HCT116 (cell line): ENCODE data around the gene CDK14. TPM values are rescaled to one million over a fixed set of nuclear protein-coding genes. Genes with fewer than 3 reads are reported as not detected.

Source experiments
- ATAC-seq: fragments of 200-7000 bp; cut with Tn5 transposase; 2 replicates; pipeline ENCODE4 v1.9.1; 2020; ENCODE audit warnings: mild to moderate bottlenecking, moderate library complexity
- BruUV-seq: library from RNA; stranded (reverse); fragments of 400-500 nt; replicated peaks from 2 replicates; lab custom pipeline; 2021; lab: Mats Ljungman, UMichigan
- CTCF ChIA-PET: fragments of 300-600 bp; sonication (Branson Sonifier 250); formaldehyde crosslinking; loops from one replicate; lab custom pipeline; 2021; ENCODE audit warnings: antibody characterized with exemption; lab: Charles Lee
- POLR2A ChIA-PET: fragments of 300-600, 350-600 bp; sonication (Branson Sonifier 250); formaldehyde crosslinking; loops from one replicate; lab custom pipeline; 2021; ENCODE audit warnings: antibody characterized with exemption; lab: Charles Lee
- RAD21 ChIA-PET, 2 experiments: fragments of 300-600 bp; sonication (Branson Sonifier 250); formaldehyde crosslinking; loops; one replicate each; lab custom pipeline; 2023; ENCODE audit warnings: low total read pairs in 2 of 2; ENCODE audit not compliant: uncharacterized antibody in 2 of 2, unreplicated experiment in 2 of 2, low non-redundant PET in 1 of 2; lab: Charles Lee
- DNase-seq: peaks from one replicate; pipeline ENCODE4 v3.0.0-alpha.2; 2010; ENCODE audit warnings: low read depth, low spot score
- H2AFZ ChIP-seq: fragments of 200-600 bp; shearing (Covaris generic), sonication (generic); 2 replicates; pipeline ENCODE4 v1.6.1; 2017; ENCODE audit warnings: low read depth, mixed run types, mixed read lengths, antibody characterized with exemption, low read length; ENCODE audit not compliant: poor library complexity, severe bottlenecking
- H3K27ac ChIP-seq: 2 replicates; pipeline ENCODE4 v1.5.1; 2012; ENCODE audit warnings: low read depth, low read length
- H3K27me3 ChIP-seq: fragments of 200-600 bp; sonication (generic); 2 replicates; pipeline ENCODE4 v1.6.1; 2016; ENCODE audit warnings: mixed run types, low read length, mixed read lengths; ENCODE audit not compliant: insufficient read depth
- H3K36me3 ChIP-seq, 2 experiments: fragments of 200-500 bp in 1 of 2; fragments of 200-600 bp in 1 of 2; sonication (Bioruptor generic) in 1 of 2; sonication (generic) in 1 of 2; 2 replicates each; pipeline versions ENCODE4 v1.5.1 to v1.6.1; 2014 to 2016; ENCODE audit warnings: low read length in 2 of 2, inconsistent platforms in 1 of 2, mixed read lengths in 1 of 2, mixed run types in 1 of 2; ENCODE audit not compliant: insufficient read depth in 2 of 2, control insufficient read depth in 1 of 2
- H3K4me1 ChIP-seq, 2 experiments: fragments of 200-600 bp in 1 of 2; sonication (generic) in 1 of 2; 2 replicates each; pipeline versions ENCODE4 v1.5.1 to v1.6.1; 2012 to 2017; ENCODE audit warnings: low read length in 2 of 2, inconsistent platforms in 1 of 2, mild to moderate bottlenecking in 1 of 2, mixed read lengths in 1 of 2, mixed run types in 1 of 2, moderate library complexity in 1 of 2; ENCODE audit not compliant: insufficient read depth in 2 of 2, control insufficient read depth in 1 of 2
- H3K4me2 ChIP-seq: fragments of 200-600 bp; sonication (generic); 2 replicates; pipeline ENCODE4 v1.6.1; 2017; ENCODE audit warnings: mixed run types, low read length, mixed read lengths
- H3K4me3 ChIP-seq, 2 experiments: fragments of 200-600 bp in 1 of 2; sonication (generic) in 1 of 2; replicated peaks in 1 of 2; 2 replicates each; pipeline ENCODE4 v1.5.1; 2011 to 2016; ENCODE audit warnings: low read length in 2 of 2, control low read depth in 1 of 2, low read depth in 1 of 2, mild to moderate bottlenecking in 1 of 2, mixed read lengths in 1 of 2, mixed run types in 1 of 2
- H3K79me2 ChIP-seq: fragments of 200-600 bp; sonication (generic); 2 replicates; pipeline ENCODE4 v1.6.1; 2017; ENCODE audit warnings: mild to moderate bottlenecking, mixed run types, low read length, moderate library complexity, mixed read lengths; ENCODE audit not compliant: insufficient read depth
- H3K9ac ChIP-seq: fragments of 200-600 bp; sonication (generic); 2 replicates; pipeline ENCODE4 v1.6.1; 2016; ENCODE audit warnings: low read length, mixed read lengths
- H3K9me2 ChIP-seq: fragments of 200-600 bp; sonication (generic), shearing (Covaris generic); 2 replicates; pipeline ENCODE4 v1.6.1; 2017; ENCODE audit warnings: mixed run types, mild to moderate bottlenecking, moderate library complexity; ENCODE audit not compliant: insufficient read depth
- H3K9me3 ChIP-seq, 2 experiments: fragments of 200-500 bp in 1 of 2; fragments of 200-600 bp in 1 of 2; sonication (Bioruptor generic) in 1 of 2; sonication (generic) in 1 of 2; 2 replicates each; pipeline ENCODE4 v1.6.1; 2014 to 2017; ENCODE audit warnings: low read length in 2 of 2, mixed read lengths in 2 of 2, inconsistent platforms in 1 of 2, low read depth in 1 of 2, mild to moderate bottlenecking in 1 of 2, mixed run types in 1 of 2, moderate library complexity in 1 of 2; ENCODE audit not compliant: control insufficient read depth in 1 of 2, insufficient read depth in 1 of 2
- H4K20me1 ChIP-seq: fragments of 200-600 bp; sonication (generic), shearing (Covaris generic); 2 replicates; pipeline ENCODE4 v1.6.1; 2017; ENCODE audit warnings: mixed run types, mild to moderate bottlenecking, moderate library complexity; ENCODE audit not compliant: insufficient read depth
- CEBPB ChIP-seq: IDR thresholded peaks from 2 replicates; pipeline ENCODE4 v1.6.1; 2012; ENCODE audit warnings: low read depth
- EGR1 ChIP-seq: IDR thresholded peaks from 2 replicates; pipeline ENCODE4 v1.6.1; 2012; ENCODE audit warnings: low read depth
- ELF1 ChIP-seq: IDR thresholded peaks from 2 replicates; pipeline ENCODE4 v1.6.1; 2012; ENCODE audit warnings: low read depth, borderline replicate concordance
- POLR2AphosphoS5 ChIP-seq: IDR thresholded peaks from 2 replicates; pipeline ENCODE4 v1.6.1; 2011; ENCODE audit warnings: mild to moderate bottlenecking, low read depth, low read length, moderate library complexity
- SIN3A ChIP-seq: IDR thresholded peaks from 2 replicates; pipeline ENCODE4 v1.6.1; 2012; ENCODE audit warnings: low read depth
- SP1 ChIP-seq: IDR thresholded peaks from 2 replicates; pipeline ENCODE4 v1.6.1; 2012; ENCODE audit warnings: low read depth
- SRF ChIP-seq: IDR thresholded peaks from 2 replicates; pipeline ENCODE4 v1.6.1; 2012; ENCODE audit warnings: low read depth
- TCF7L2 ChIP-seq: IDR thresholded peaks from 2 replicates; pipeline ENCODE4 v1.7.0; 2011; ENCODE audit warnings: borderline replicate concordance, inconsistent platforms; ENCODE audit not compliant: insufficient read depth, insufficient read length; ENCODE audit errors: extremely low read depth
- YY1 ChIP-seq: IDR thresholded peaks from 2 replicates; pipeline ENCODE4 v1.6.1; 2011; ENCODE audit warnings: low read length, low read depth, moderate library complexity, mild to moderate bottlenecking; ENCODE audit not compliant: insufficient replicate concordance; ENCODE audit errors: extremely low read depth
- ZFX ChIP-seq: fragments of 450-650 bp; IDR thresholded peaks from 2 replicates; pipeline ENCODE4 v1.6.1; 2017
- ZNF274 ChIP-seq: fragments of 200-500 bp; sonication (Bioruptor generic); IDR thresholded peaks from 2 replicates; pipeline ENCODE4 v1.6.1; 2014; ENCODE audit warnings: mild to moderate bottlenecking, low read depth, low read length, inconsistent platforms
- intact Hi-C: fragments of 100-400 bp; cut with micrococcal nuclease; formaldehyde crosslinking; loops from 2 replicates; pipeline ENCODE4 v1.10.0; 2022
- total RNA-seq: library from RNA; stranded (reverse); gene quantifications from one replicate; pipeline ENCODE4 v1.2.1, GENCODE V29; 2021; ENCODE audit not compliant: unreplicated experiment
- TF ChIP-seq, protein P1 (sequence below), 3 experiments: fragments of 200-600 bp in 1 of 3; sonication (generic) in 1 of 3; IDR thresholded peaks in 2 of 3; conservative IDR thresholded peaks in 1 of 3; 2 replicates each; pipeline ENCODE4 v1.5.1; 2012 to 2017; ENCODE audit warnings: low read depth in 2 of 3, low read length in 2 of 3, antibody characterized with exemption in 1 of 3, borderline replicate concordance in 1 of 3, control low read depth in 1 of 3, mild to moderate bottlenecking in 1 of 3, mixed read lengths in 1 of 3, mixed run types in 1 of 3, moderate library complexity in 1 of 3; ENCODE audit not compliant: insufficient read depth in 1 of 3
- TF ChIP-seq, protein P2 (sequence below): IDR thresholded peaks from 2 replicates; pipeline ENCODE4 v1.6.1; 2012

Gene CDK14
- total RNA-seq, 1 experiment from 2014 or later: 10.2 TPM

DNA sequence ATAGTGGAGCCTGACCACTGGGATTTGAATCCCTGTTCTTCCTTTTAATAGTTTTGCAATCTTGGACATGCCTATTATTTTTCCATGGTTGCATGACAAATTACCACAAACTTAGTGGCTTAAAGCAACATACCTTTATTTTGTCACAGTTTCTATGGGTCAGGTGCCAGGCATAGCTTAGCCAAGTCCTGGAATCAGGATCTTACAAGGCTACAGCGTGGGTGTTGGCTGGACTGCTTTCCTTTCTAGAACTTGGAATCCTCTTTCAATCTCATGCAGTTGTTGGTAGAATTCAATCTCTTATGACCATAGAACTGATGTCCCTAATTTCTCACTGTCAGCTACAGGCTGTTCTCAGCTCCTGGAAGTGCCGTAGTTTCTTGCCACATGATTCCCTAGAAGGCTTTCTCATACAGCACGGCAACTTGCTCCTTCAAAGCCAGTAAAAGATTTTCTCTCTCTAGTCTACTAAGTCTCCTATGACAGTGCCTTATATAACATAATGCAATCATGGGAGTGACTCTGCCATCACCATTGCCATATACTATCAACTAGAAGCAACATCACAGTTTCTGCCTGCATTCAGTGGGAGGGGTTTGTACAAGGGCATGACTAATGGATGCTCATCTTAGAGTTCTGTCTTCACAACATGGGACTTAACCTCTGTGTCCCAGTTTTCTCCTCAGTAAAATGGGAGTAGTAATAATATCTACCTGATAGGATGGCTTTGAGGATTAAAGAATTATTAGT lies 424.7 kb downstream of the CDK14 start:
- Histone ChIP-seq H4K20me1 (no peaks in the 10 kb centered on the region), H3K4me1 (no peaks in the 10 kb centered on the region), H3K36me3 (no peaks in the 10 kb centered on the region), H3K27me3 (no peaks in the 10 kb centered on the region), H3K9me3 (no peaks in the 10 kb centered on the region), H3K9ac (no peak overlapping the region), H3K27ac (no peak overlapping the region), H2AFZ (no peak overlapping the region), H3K4me2 (no peak overlapping the region), H3K9me2 (no peaks in the 10 kb centered on the region), H3K79me2 (no peaks in the 10 kb centered on the region), H3K4me3 (no peak overlapping the region)
- ChIA-PET CTCF (no interaction called here), RAD21 (no interaction called here), POLR2A (no interaction called here)
- DNase-seq (no peak), ATAC-seq (no peak)
- no TSS peak for BruUV-seq
- intact Hi-C loops: no loop called here
- TF ChIP-seq, protein P1, sequence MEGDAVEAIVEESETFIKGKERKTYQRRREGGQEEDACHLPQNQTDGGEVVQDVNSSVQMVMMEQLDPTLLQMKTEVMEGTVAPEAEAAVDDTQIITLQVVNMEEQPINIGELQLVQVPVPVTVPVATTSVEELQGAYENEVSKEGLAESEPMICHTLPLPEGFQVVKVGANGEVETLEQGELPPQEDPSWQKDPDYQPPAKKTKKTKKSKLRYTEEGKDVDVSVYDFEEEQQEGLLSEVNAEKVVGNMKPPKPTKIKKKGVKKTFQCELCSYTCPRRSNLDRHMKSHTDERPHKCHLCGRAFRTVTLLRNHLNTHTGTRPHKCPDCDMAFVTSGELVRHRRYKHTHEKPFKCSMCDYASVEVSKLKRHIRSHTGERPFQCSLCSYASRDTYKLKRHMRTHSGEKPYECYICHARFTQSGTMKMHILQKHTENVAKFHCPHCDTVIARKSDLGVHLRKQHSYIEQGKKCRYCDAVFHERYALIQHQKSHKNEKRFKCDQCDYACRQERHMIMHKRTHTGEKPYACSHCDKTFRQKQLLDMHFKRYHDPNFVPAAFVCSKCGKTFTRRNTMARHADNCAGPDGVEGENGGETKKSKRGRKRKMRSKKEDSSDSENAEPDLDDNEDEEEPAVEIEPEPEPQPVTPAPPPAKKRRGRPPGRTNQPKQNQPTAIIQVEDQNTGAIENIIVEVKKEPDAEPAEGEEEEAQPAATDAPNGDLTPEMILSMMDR (IDR thresholded peaks at IDR 0.05 in 2 of 3, conservative IDR thresholded peaks at IDR 0.05 in 1 of 3; ENCODE audit: borderline replicate concordance in 1 of 3, insufficient read depth in 1 of 3, low read depth in 2 of 3, low read length in 2 of 3): no peak
- TF ChIP-seq YY1: no peak
- no peak for TF ChIP-seq SIN3A
- TF ChIP-seq SRF: no peak
- no peak for TF ChIP-seq SP1
- no peak for TF ChIP-seq TCF7L2
- TF ChIP-seq ZNF274: no peak
- no peak for TF ChIP-seq CEBPB
- no peak for TF ChIP-seq ELF1
- TF ChIP-seq, protein P2, sequence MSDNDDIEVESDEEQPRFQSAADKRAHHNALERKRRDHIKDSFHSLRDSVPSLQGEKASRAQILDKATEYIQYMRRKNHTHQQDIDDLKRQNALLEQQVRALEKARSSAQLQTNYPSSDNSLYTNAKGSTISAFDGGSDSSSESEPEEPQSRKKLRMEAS: no peak
- no peak for TF ChIP-seq ZFX
- no peak for TF ChIP-seq EGR1
- no peak for TF ChIP-seq POLR2AphosphoS5
